HFF-Myc (cell line): ENCODE measurements around the gene EIF4G3.

Experiments
- DNase-seq: peaks from one replicate; pipeline ENCODE4 v3.0.0-alpha.2; 2011; ENCODE audit warnings: low read depth; ENCODE audit errors: extremely low read depth
- H3K4me3 ChIP-seq: replicated peaks from 2 replicates; pipeline ENCODE4 v1.5.1; 2011; ENCODE audit warnings: low read depth, mild to moderate bottlenecking, control low read depth, low read length
- TF ChIP-seq, protein P1 (sequence below): IDR thresholded peaks from 2 replicates; pipeline ENCODE4 v1.5.1; 2012; ENCODE audit warnings: mild to moderate bottlenecking, low read depth, low read length, control low read depth; ENCODE audit errors: missing control alignments

Gene EIF4G3

DNA sequence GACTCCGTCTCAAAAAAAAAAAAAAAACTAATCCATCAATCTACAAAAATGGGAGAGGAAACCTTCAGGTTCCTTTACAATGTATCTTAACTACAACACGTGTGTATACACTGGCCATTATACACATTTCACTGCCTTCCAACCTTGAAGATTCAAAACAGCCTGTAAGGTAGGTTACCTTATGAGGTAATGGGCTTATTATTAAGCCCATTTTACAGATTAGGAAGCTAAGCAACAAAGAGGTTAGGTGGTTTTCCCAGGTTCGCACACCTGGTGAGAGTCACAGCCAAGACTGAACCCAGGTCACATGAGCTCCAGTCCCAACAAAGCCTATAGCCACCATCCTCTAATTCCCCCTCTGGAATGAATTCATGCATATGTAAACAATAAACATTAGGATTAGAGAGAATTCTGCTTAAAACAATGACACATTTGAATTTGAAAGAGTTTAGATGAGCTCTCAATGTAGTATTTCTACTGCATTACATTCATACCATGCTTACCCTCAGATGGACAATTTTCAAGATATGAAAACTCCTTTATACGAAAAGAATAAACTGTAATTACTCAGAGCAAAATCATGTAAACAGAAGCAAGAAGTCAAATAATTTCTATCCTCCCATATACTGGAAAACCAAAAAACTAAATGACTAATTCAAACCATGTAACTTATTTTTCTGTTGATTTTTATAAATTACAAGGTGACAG, 54.8 kb downstream of the EIF4G3 start:
- DNase-seq, result no peak
- H3K4me3 ChIP-seq, result no peak overlapping the region
- TF ChIP-seq, protein P1, sequence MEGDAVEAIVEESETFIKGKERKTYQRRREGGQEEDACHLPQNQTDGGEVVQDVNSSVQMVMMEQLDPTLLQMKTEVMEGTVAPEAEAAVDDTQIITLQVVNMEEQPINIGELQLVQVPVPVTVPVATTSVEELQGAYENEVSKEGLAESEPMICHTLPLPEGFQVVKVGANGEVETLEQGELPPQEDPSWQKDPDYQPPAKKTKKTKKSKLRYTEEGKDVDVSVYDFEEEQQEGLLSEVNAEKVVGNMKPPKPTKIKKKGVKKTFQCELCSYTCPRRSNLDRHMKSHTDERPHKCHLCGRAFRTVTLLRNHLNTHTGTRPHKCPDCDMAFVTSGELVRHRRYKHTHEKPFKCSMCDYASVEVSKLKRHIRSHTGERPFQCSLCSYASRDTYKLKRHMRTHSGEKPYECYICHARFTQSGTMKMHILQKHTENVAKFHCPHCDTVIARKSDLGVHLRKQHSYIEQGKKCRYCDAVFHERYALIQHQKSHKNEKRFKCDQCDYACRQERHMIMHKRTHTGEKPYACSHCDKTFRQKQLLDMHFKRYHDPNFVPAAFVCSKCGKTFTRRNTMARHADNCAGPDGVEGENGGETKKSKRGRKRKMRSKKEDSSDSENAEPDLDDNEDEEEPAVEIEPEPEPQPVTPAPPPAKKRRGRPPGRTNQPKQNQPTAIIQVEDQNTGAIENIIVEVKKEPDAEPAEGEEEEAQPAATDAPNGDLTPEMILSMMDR, result no peak

DNA sequence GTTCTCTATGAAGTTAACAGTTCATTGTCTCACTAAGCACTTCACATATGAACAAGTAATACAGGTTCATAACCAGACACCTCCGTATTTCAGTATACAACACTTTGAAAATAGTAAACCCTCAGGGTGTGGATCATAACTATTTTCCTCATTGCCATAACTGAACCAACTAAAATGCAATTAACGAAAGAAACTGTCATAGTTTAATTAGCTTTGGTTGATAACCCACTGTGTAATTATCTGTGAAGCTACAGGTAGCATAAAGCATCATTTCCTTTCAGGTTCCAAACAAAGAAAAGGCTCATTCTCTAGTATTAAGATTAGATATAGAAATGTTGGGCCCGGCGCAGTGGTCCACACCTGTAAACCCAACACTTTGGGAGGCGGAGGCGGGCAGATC, 58.5 kb downstream of the EIF4G3 start:
- H3K4me3 ChIP-seq, result no peak overlapping the region
- DNase-seq, result no peak
- TF ChIP-seq, protein P1, result no peak

DNA sequence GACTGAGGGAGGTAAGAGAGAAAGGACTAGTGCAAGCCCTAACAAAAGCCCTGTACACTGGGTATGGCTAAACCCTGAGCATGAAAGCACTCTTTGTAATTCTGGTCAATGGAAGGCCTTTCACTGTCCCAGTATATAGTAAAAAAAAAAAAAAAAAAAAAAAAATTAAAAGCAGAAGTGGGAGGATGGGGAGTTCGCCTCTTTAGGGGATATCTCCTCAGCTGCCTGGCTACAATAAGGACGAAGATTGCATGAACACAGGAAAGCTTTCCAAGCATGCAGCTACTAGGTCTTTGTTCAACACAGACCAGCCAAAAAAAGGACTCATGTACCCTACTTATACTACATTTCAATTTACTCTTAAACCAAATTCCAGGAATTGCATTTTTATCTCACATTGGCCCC, 59.1 kb downstream of the EIF4G3 start:
- no peak for DNase-seq
- H3K4me3 ChIP-seq, result no peak overlapping the region
- TF ChIP-seq, protein P1, result no peak

DNA sequence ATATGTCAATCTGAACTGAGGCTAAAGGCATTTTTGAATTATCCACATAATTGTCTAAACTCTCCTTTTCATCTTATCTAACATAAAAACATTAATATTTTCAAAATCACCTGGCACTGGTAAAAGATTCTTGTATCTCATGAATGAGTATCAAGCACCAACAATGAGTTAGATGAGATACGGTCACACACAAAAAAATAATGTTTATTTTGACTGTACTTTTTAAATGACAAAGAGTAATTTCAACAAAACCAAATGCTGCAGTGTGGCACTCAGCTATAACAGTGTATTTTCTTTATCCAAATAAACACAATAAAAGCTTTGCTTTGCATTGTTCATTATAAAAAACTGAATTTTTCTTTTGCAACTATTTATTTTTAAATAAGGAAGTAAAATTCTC, 59.5 kb downstream of the EIF4G3 start:
- no peak overlapping the region for H3K4me3 ChIP-seq
- TF ChIP-seq, protein P1, result no peak
- DNase-seq, result no peak

DNA sequence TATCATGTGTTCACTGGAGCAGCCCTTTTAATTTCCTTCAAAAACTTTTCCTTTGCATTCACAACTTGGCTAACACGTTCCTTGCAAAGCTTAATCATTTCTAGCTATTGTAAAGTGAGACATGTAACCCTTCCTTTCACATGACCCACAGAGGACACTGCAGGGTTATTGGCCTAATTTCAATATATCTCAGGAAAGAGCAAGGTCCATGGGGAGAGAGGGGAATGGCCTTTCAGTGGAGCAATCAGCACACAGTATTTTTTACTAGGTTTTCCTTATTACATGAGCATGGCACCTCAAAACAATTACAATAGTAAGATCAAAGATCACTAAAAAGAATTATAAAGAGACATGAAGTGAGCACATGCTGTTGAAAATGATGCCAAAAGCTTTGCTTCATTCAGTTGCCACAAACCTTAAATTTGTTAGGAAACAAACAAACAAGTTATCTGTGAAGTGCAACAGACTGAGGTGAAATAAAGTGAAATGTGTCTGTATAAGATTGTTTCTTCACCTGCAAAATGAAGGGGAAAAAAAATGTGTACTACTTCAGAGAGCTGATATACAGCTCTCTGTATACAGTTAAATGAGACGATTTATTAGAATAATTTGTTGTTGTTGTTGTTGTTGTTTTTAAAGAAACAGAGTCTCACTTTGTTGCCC, 61.5 kb downstream of the EIF4G3 start:
- H3K4me3 ChIP-seq, result no peak overlapping the region
- no peak for DNase-seq
- TF ChIP-seq, protein P1, result no peak

DNA sequence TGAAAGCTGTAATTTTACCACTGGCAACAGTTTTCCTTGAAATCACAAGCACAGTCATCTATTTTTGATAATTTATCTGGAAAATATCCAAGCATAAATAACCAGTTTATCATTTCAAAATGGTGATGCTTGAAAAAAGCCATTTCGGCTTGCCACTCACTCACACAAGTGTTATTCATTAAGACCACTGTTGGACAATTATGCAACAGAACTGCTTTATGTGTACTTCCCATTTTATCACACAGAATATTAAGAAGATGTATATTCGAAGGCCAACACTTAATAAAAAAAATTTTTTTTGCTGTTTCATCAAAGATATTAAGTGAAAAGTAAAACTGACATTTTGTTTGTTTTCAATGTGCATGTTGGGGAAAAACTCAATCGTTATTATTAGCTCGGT, 62.3 kb downstream of the EIF4G3 start:
- H3K4me3 ChIP-seq, result no peak overlapping the region
- no peak for DNase-seq
- TF ChIP-seq, protein P1, result no peak
